ENCODE results near the gene PALM.
"Not testable (repeated sequence)": the region's sequence is repeated elsewhere in the genome, so short reads cannot be mapped to it uniquely, and the experiment has no call there.

PALM gene
- 0.04 to 0.12 reads per million in 2 experiments for total RNA-seq

- no peak for DNase-seq (ENCODE audit: low read depth)
Measured at GRCh38 chr19:708154-709143, at the start of gene PALM. PALM (plus strand) TSS chr19:708935; CDS start chr19:709147, 212 bp downstream.

GRCh38 chr19:660793-661426, 47.8 kb upstream of the PALM start:
- no peak for DNase-seq (ENCODE audit: low read depth)

- peak; percentile 57 for DNase-seq (ENCODE audit: low read depth)
Measured at GRCh38 chr19:661427-662196, 47.1 kb upstream of the PALM start.

GRCh38 chr19:662207-662961, 46.4 kb upstream of the PALM start:
- DNase-seq (ENCODE audit: low read depth), result peak; percentile 64

GRCh38 chr19:662962-663681, 45.6 kb upstream of the PALM start, which contains the start of gene RNF126:
RNF126 (minus strand) TSS chr19:663214; CDS start chr19:663121, 93 bp downstream.
- DNase-seq (ENCODE audit: low read depth), result peak; percentile 91

GRCh38 chr19:663682-664117, 45.0 kb upstream of the PALM start:
- no peak for DNase-seq (ENCODE audit: low read depth)

GRCh38 chr19:664913-665443, 43.8 kb upstream of the PALM start:
- DNase-seq (ENCODE audit: low read depth), result peak; percentile 74

GRCh38 chr19:666985-667573, 41.7 kb upstream of the PALM start:
- not testable (repeated sequence) for DNase-seq (ENCODE audit: low read depth)

- not testable (repeated sequence) for DNase-seq (ENCODE audit: low read depth)
Measured at GRCh38 chr19:668675-669434, 39.9 kb upstream of the PALM start.

GRCh38 chr19:670609-671075, 38.1 kb upstream of the PALM start:
- DNase-seq (ENCODE audit: low read depth), result no peak

GRCh38 chr19:674282-675151, 34.2 kb upstream of the PALM start:
- DNase-seq (ENCODE audit: low read depth), result no peak

- DNase-seq (ENCODE audit: low read depth), result no peak
Measured at GRCh38 chr19:676007-676338, 32.8 kb upstream of the PALM start.

GRCh38 chr19:676339-677105, 32.2 kb upstream of the PALM start, which contains the start of gene FSTL3:
FSTL3 (plus strand) TSS chr19:676392; CDS start chr19:676424, 32 bp downstream.
- no peak for DNase-seq (ENCODE audit: low read depth)

- DNase-seq (ENCODE audit: low read depth), result no peak
Measured at GRCh38 chr19:677201-677600, 31.5 kb upstream of the PALM start.

- DNase-seq (ENCODE audit: low read depth), result no peak
Measured at GRCh38 chr19:677601-678436, 30.9 kb upstream of the PALM start.

GRCh38 chr19:678791-679388, 29.8 kb upstream of the PALM start:
- no peak for DNase-seq (ENCODE audit: low read depth)
